ENCODE results near the gene RGS21. TPM values are rescaled to one million over a fixed set of nuclear protein-coding genes. Genes with fewer than 3 reads are reported as not detected.
"Not testable (repeated sequence)": the region's sequence is repeated elsewhere in the genome, so short reads cannot be mapped to it uniquely, and the experiment has no call there.

Gene RGS21, protein sequence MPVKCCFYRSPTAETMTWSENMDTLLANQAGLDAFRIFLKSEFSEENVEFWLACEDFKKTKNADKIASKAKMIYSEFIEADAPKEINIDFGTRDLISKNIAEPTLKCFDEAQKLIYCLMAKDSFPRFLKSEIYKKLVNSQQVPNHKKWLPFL
- not detected for polyA plus RNA-seq (2013, experiment 1 of 2; ENCODE audit: insufficient read length)
- polyA plus RNA-seq (2013, experiment 2 of 2; ENCODE audit: insufficient read length), result not detected

DNA sequence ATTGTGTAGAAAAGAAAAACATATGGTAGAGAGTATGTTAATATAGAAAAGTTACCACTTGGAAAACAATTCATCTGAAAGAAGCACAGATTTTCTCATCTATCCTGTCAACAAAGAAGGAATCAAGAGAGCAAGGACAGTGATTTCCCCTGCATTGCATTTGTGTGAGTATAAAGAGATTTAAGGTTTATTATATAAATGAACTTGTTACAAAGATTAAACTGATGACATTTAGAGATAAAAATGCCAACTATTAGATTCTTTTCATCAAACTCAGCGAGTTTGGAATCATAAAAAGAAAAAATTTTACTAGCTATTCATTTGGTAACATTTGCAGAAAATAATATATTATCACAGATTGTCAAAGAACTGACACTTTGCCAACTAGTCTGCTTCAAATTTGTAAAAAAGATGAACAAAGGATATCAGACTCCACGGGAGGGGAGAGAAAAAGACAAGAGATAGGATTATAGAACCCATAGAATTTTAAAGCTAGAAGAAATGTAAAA, at the start of gene RGS21:
TSS of gene RGS21 (plus strand) at position 51 of the 509 bp plus-strand sequence. CDS start 26,045 bp downstream, outside the sequence.
- peak; percentile 64 for DNase-seq

DNA sequence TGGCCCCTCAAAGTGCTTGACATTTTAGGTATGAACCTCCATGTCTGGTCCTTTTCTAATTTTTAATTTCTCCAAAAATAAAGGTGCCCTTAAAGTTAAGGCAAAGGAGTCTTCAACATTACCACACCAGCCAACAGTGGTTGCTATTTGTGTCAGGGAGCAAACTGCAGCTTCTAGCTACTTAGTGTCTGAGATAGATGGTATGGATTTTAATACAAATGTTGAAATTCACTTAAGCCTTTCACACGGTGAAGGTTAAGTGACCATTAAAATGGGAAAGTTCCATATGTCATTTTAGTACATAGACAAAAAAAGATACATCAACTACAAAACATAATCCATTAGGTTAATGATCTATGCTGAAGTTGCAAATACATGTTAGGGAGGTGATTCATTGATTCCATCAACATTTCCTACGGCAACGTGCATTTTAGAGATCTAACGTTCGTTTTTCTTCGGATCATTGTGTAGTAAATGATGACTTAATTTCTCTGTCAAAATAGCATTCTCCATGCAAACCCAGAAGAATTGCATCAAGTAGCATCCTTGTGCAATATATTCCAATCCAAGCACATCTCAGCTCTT, 48.2 kb upstream of the RGS21 start:
- no peak for DNase-seq

DNA sequence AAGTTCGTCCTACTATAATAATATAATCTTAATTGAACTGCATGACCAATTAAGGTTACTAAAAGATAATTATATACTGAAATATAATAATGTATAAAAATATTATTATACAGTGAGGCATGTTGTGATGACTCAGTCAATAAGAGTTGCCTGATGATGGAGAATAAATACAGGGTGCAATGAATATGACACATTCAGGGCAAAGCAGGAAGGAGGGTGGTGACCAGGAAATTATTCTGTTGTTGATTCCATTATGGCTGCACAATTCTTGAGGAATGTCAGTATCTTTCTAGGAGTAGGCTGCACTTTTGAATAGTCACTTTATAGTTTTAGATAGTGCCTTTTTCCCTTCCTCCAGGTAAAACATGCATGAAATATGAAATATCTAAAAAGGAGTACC, 46.4 kb upstream of the RGS21 start:
- DNase-seq, result peak; percentile 1

DNA sequence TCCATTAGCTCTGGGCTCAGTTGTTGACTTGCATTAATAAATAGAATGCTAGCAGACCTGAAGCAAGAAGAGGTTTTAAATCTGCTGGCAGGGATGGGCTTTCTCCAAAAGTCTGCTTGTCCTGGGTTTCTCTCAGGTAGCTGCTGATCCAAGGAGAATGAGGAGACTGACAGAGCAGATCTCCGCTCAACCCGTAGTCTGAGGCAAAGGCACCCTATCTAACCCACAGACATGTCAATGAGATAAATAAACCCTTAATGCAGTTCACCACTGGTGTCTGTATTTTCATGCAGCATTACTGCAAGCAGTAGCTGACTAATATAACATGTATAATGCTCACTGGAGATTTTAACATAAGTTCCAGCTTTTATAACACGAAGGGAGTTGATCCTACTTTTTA, 44.1 kb upstream of the RGS21 start:
- DNase-seq, result no peak

GRCh38 chr1:192274588-192274987, 42.2 kb upstream of the RGS21 start:
- no peak for DNase-seq

- no peak for DNase-seq
Measured at GRCh38 chr1:192277635-192278034, 39.2 kb upstream of the RGS21 start.

DNA sequence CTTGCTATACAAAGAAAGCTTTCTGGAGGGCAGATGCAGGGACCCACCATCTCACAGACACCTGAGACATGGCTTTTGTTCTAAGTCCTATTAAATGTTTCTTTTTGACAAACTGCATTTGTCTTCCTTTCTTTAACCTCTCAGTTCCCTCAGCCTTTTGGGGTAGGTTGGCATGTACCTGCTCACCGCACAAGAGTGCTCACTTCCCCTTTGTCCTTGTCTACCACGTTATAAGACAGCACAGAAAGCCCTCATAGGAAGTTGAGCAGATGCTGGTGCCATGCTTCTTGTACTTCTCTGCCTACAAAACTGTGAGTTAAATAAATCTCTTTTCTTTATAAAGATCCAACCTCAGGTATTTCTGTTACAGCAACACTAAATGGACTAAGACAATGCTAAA, 31.9 kb upstream of the RGS21 start:
- DNase-seq, result no peak

DNA sequence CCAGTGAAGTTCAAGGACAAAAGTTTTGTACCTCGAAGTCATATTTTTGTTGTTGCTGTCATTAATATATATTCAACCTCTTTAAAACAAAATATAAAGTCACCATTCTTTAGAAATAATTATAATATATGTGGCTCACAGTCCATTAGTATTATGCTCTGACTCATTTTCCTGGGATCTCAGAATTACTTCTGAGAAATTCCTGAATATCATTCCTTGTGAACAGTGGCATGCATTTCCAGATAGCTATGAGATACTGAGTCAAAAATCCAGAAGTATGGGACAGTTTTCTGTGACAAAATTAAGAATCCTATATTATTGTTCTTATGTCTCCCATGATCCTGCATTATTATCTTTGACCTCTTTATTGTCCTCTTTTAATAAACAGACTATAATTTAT, 13.8 kb upstream of the RGS21 start:
- DNase-seq, result peak; percentile 56

- not testable (repeated sequence) for DNase-seq
Measured at GRCh38 chr1:192308314-192308713, 8.5 kb upstream of the RGS21 start.

DNA sequence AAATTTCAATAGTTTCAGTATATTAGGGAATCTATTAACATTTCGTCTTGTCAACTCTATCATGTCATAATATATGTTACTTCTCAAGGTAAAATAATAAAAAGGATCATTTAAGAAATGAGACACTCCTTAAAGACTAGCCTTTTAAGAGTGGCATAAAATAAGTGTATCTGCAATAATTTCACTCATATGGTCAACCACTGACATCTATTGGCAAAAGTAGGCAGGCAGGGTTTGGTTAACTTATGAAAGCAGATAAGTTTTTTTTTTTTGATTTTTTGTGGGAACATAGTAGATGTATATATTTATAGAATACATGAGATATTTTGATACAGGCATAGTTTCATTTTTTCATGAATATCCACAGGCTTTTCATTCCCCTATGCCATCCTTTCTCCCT, 5.5 kb upstream of the RGS21 start:
- DNase-seq, result peak; percentile 59

- no peak for DNase-seq
Measured at GRCh38 chr1:192327997-192328396, 11.2 kb downstream of the RGS21 start.

DNA sequence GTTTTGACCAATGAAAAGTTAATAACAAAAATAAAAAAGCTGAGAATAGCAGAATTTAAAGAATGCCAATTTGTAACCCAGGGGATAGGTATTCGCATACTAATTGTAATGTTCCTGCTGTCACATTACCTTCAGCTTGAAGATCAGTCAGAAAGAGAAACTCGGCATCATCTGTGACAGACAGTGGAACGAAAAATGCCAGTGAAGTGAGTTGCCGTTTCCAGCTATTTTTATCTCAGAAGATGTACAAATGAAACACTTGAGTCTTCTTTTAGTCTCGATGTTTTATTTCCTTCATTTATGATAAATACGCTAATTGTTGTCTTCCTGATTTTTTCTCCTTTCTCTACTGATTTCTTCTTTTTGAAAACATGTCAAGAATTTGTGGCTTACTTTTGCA, 26.1 kb downstream of the RGS21 start:
- DNase-seq, result no peak

DNA sequence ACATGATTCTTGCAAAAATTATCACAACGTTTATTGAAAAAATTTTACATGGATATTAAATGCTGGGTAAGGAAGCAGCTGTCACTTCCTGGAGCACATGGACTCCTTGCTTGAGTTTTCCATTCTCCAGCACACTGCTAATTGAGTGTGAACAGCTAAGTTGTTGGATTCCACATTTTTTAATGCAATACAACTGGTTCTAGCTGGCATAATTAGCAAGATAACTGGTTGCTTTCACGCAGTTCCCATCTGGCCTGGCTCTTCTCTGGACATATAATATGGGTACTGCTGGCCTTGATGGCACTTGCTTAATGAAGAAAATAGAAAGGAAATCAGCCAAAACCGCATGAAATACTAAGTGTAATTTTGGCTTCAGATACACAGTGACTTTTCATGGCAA, 26.6 kb downstream of the RGS21 start:
- DNase-seq, result no peak

DNA sequence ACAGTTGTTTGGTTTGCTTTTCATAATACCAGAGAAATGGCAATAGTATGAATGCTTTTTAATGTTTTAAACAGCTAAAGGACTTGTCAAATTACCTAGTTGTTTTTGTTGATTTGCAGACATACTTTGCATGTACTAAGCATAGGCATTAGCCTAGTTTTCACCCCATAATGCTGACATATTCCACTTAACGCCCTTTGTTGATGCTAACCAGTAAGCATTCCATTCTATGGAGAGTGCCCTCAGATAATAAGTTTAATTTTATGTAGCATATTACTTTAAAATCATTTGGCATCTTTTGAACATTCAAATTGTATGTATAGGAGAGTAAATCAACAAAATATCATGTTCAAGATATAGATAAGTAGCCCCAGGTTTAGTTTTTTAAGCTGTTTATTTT, 32.5 kb downstream of the RGS21 start:
- DNase-seq, result no peak

GRCh38 chr1:192350356-192350755, 33.6 kb downstream of the RGS21 start:
- DNase-seq, result no peak

- no peak for DNase-seq
Measured at GRCh38 chr1:192351550-192351949, 34.8 kb downstream of the RGS21 start.

GRCh38 chr1:192357924-192358323, 41.1 kb downstream of the RGS21 start:
- DNase-seq, result peak; percentile 46

DNA sequence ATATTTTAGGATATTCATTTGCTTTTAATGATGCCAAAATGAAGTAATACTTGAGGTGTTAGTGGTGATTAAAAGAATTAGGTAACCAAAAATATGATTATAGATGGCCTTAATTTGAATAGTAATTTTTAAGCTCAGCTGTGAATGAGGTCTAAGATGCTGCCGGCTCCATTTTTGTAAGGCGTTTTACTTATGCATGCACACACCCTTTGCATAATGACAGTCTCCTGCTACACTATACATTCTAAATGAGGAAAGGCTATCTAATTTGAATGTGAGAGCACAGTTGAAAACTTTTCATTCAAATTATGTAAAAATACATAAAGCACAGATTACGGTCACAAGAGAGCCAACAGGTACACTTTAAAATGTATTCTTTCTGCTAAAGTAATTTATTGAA, 41.6 kb downstream of the RGS21 start:
- DNase-seq, result no peak

DNA sequence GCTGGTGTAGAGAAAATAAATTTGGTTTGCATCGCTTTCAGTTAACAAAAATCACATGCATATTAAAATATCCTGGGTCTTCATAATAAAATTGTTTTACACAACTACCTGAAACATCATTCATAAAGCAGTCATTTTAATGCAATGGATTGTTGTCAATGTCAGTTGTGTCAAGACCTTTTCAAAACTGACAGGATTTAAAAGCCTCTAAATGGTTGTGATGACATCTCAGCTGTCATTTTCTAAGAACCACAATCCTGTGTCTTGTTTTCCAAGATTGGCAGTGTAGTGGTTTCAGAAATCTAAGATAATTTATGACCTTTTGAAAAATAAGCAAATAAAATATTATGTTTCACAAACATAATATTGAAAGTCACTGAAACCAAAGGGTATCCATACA, 42.0 kb downstream of the RGS21 start:
- no peak for DNase-seq

GRCh38 chr1:192363177-192363576, 46.4 kb downstream of the RGS21 start:
- no peak for DNase-seq

DNA sequence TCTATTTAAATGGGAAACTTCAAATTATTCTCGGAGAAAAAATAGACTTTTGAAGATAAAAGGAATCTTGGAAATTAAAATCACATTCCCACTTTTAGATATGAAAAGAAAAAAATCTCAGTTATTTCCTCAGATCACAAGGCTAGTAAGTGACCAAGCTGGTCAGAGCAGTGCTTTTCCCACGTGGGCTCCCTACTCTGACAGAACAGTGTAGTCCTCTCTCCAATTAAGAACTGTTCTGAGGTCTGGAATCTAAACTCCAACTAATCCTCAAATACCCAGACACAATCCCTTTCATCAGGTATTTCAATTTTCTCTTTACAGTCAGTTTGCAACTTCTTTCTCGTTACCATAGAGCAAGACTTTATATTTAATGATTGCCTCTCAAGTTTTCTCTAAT, 50.6 kb downstream of the RGS21 start:
- DNase-seq, result no peak

DNA sequence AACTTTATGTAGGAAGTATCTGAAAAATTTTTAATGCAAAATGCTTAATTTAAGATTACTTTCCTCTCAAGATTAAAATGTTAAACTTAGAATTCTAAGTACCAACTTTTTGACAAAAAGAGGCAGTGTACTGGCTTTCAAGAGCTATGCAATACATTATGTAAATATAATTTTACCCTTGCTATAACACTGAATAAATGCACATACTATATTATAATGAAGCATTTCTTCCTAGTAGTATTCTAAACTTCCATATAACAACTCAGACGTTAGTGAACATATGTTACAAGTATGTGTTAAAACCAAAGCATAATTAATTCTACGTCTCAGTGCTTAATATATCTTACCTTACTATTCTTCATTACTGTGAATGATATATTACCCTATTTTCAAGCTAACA, 58.5 kb downstream of the RGS21 start:
- DNase-seq, result no peak

DNA sequence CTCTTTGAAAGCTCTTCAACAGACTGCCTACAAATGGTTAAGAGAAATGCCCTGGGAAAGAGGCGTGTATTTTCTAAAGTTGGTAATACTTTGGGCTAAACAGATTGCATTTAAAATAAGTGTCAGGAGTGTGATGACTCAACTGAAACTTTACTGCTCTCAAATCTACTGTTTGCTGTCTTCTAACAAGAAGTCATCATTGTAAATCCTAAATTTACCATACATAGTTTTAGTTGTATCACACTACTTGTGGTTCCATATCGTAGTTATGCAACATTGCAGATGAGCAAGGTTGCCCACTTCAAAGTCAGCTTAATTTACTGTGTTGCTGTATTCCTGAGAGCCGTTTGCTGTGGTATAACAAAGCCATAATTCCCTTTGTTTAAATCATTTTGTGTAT, 59.6 kb downstream of the RGS21 start:
- DNase-seq, result peak; percentile 13

GRCh38 chr1:192378276-192378675, 61.5 kb downstream of the RGS21 start:
- peak; percentile 47 for DNase-seq

DNA sequence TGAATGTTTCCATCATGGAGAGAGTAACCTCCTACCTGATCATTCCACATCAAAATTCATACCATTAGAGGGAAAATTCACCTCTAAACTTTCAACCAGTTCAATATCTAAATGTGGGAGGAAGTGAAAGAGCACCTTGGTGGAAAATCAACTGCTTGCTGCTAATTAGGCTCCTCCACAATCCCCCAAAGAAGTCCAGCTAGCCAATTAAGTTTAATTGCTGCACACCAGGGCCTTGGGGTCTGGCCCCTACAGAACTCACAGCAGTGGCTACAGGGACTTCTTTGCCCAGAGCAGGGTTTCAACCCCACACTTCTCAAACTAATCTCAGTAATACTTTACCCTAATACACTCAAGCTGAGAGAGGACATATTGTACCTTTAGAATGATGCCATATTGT, 62.1 kb downstream of the RGS21 start:
- no peak for DNase-seq

All from fibroblast of skin of abdomen (primary cell).